PC-3 (cell line): ENCODE data around the gene RBM15B. TPM values are rescaled to one million over a fixed set of nuclear protein-coding genes. Genes with fewer than 3 reads are reported as not detected.

ENCODE experiments used
- ATAC-seq: fragments of 200-7000 bp; cut with Tn5 transposase; 2 replicates; pipeline ENCODE4 v1.9.1; 2020; ENCODE audit warnings: mild to moderate bottlenecking, moderate library complexity
- BruUV-seq: library from RNA; stranded (reverse); fragments of 400-500 nt; replicated peaks from 2 replicates; lab custom pipeline; 2021; lab: Mats Ljungman, UMichigan
- CTCF ChIA-PET: fragments of 300-600 bp; sonication (Branson Sonifier 250); formaldehyde crosslinking; loops from one replicate; lab custom pipeline; 2022; ENCODE audit warnings: antibody characterized with exemption; lab: Charles Lee
- POLR2A ChIA-PET: fragments of 300-600 bp; sonication (Branson Sonifier 250); formaldehyde crosslinking; loops from one replicate; lab custom pipeline; 2022; ENCODE audit warnings: antibody characterized with exemption; ENCODE audit not compliant: unreplicated experiment; lab: Charles Lee
- DNase-seq: peaks from one replicate; pipeline ENCODE4 v3.0.0-alpha.2; 2015
- H2AFZ ChIP-seq: fragments of 300-600 bp; sonication (generic); 2 replicates; pipeline ENCODE4 v1.6.0; 2016; ENCODE audit warnings: antibody characterized with exemption, low read length
- H3F3A ChIP-seq: fragments of 300-600 bp; sonication (generic); one replicate; pipeline ENCODE4 v1.6.0; 2017; ENCODE audit warnings: antibody characterized with exemption, low read length, control low read depth, mild to moderate bottlenecking; ENCODE audit not compliant: unreplicated experiment
- H3K27ac ChIP-seq: fragments of 300-600 bp; sonication (generic); 2 replicates; pipeline ENCODE4 v1.5.1; 2016; ENCODE audit warnings: mild to moderate bottlenecking, low read length
- H3K27me3 ChIP-seq: fragments of 300-600 bp; sonication (generic); 2 replicates; pipeline ENCODE4 v1.6.1; 2016; ENCODE audit warnings: low read length, mixed read lengths
- H3K36me3 ChIP-seq: fragments of 300-600 bp; sonication (generic); 2 replicates; pipeline ENCODE4 v1.6.1; 2016; ENCODE audit warnings: low read depth, mixed run types, low read length, mixed read lengths
- H3K4me1 ChIP-seq: fragments of 300-600 bp; sonication (generic); 2 replicates; pipeline ENCODE4 v1.5.1; 2016; ENCODE audit warnings: low read length; ENCODE audit not compliant: insufficient read depth
- H3K4me2 ChIP-seq: fragments of 300-600 bp; sonication (generic); 2 replicates; pipeline ENCODE4 v1.6.0; 2016; ENCODE audit warnings: low read length
- H3K4me3 ChIP-seq: fragments of 300-600 bp; sonication (generic); 2 replicates; pipeline ENCODE4 v1.5.1; 2016; ENCODE audit warnings: mild to moderate bottlenecking, low read length, mixed read lengths
- H3K79me2 ChIP-seq: fragments of 300-600 bp; sonication (generic); 2 replicates; pipeline ENCODE4 v1.6.1; 2017; ENCODE audit warnings: low read length, mixed read lengths
- H3K9ac ChIP-seq: fragments of 300-600 bp; sonication (generic); 2 replicates; pipeline ENCODE4 v1.6.0; 2016; ENCODE audit warnings: mild to moderate bottlenecking, low read length
- H3K9me2 ChIP-seq: fragments of 300-600 bp; sonication (generic); replicated peaks from 2 replicates; pipeline ENCODE4 v1.6.1; 2016; ENCODE audit warnings: mixed run types, low read length, mixed read lengths
- H3K9me3 ChIP-seq: fragments of 300-600 bp; sonication (generic); 2 replicates; pipeline ENCODE4 v1.6.1; 2016; ENCODE audit warnings: low read length, mixed read lengths
- H4K20me1 ChIP-seq: fragments of 300-600 bp; sonication (generic); 2 replicates; pipeline ENCODE4 v1.6.1; 2016; ENCODE audit warnings: low read length, mixed read lengths
- EZH2 ChIP-seq: fragments of 300-600 bp; sonication (generic); IDR thresholded peaks from one replicate; pipeline ENCODE4 v1.6.1; 2017; ENCODE audit warnings: antibody characterized with exemption, mild to moderate bottlenecking, low read length; ENCODE audit not compliant: unreplicated experiment
- EZH2phosphoT487 ChIP-seq: fragments of 300-600 bp; sonication (generic); IDR thresholded peaks from 2 replicates; pipeline ENCODE4 v1.6.1; 2018; ENCODE audit warnings: mild to moderate bottlenecking, antibody characterized with exemption, low read length, borderline replicate concordance
- intact Hi-C: fragments of 100-400 bp; cut with micrococcal nuclease; formaldehyde crosslinking; loops from 2 replicates; pipeline ENCODE4 v1.9.0; 2023
- total RNA-seq: library from RNA; depleted of rRNA; stranded (reverse); fragments of >200 nt; gene quantifications from 2 replicates; pipeline ENCODE4 v1.2.3, GENCODE V29; 2014
- TF ChIP-seq, protein P1 (sequence below): fragments of 300-600 bp; sonication (generic); conservative IDR thresholded peaks from 2 replicates; pipeline ENCODE4 v1.5.1; 2017; ENCODE audit warnings: antibody characterized with exemption, low read depth, mild to moderate bottlenecking, low read length

Gene RBM15B
- total RNA-seq, 1 experiment from 2014 or later: 31.1 TPM

DNA sequence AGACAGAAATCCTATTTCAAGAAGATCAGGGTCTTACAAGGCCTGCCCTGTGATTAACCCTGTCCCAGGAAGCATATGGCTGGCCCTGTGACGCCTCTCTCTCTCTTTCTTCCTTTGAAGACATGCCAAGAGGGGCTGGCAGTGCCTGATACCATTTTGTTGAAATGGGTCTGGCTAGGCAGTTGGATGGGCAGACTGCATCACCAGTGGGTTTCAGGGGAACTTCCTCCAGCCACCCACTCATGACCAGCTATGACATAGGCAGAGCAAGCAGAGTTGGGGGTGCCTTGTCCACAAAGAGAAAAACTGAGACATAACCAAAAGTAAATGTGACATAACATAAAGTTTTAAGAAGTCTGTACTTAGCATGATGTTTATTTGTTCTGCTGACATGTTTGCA, 37.4 kb upstream of the RBM15B start:
- Histone ChIP-seq H3K4me1 (no peaks in the 10 kb centered on the region), H3K27ac (no peak overlapping the region), H3K4me3 (no peak overlapping the region), H4K20me1 (no peaks in the 10 kb centered on the region), H3K9ac (no peak overlapping the region), H3K27me3 (0 out of 2 replicates have a peak, but pooled peaks cover 10% of the 10 kb centered on the region), H3K79me2 (no peaks in the 10 kb centered on the region), H3K9me2 (no peaks in the 10 kb centered on the region), H3K36me3 (no peaks in the 10 kb centered on the region), H2AFZ (no peak overlapping the region), H3F3A (no peaks in the 10 kb centered on the region), H3K4me2 (no peak overlapping the region), H3K9me3 (no peaks in the 10 kb centered on the region)
- ChIA-PET CTCF (no interaction called here), POLR2A (no interaction called here)
- intact Hi-C loops: no loop called here
- DNase-seq (no peak), ATAC-seq (no peak)
- BruUV-seq: no TSS peak
- TF ChIP-seq EZH2phosphoT487: no peak
- TF ChIP-seq, protein P1, sequence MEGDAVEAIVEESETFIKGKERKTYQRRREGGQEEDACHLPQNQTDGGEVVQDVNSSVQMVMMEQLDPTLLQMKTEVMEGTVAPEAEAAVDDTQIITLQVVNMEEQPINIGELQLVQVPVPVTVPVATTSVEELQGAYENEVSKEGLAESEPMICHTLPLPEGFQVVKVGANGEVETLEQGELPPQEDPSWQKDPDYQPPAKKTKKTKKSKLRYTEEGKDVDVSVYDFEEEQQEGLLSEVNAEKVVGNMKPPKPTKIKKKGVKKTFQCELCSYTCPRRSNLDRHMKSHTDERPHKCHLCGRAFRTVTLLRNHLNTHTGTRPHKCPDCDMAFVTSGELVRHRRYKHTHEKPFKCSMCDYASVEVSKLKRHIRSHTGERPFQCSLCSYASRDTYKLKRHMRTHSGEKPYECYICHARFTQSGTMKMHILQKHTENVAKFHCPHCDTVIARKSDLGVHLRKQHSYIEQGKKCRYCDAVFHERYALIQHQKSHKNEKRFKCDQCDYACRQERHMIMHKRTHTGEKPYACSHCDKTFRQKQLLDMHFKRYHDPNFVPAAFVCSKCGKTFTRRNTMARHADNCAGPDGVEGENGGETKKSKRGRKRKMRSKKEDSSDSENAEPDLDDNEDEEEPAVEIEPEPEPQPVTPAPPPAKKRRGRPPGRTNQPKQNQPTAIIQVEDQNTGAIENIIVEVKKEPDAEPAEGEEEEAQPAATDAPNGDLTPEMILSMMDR: no peak
- TF ChIP-seq EZH2: no peak

DNA sequence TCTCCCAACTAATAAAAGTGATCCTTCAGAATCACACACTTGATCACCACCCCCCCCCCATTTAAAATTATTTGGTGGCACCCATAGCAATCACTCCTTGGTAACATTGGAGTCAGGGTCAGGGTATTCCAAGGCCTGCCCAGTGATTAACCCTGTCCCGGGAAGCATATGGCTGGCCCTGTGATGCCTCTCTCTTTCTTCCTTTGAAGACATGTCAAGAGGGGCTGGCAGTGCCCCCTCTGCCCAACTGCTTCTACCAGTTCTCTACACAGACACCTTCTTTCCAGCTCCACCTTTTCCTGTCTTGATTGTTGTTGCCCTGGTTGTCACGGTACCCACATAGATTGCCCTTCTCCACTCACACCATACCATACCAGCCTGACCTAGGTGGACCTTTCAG, 36.9 kb upstream of the RBM15B start:
- H3K79me2 ChIP-seq: no peaks in the 10 kb centered on the region
- H3K27me3 ChIP-seq: peaks cover 10% of the 10 kb centered on the region
- H3K9me2 ChIP-seq: no peaks in the 10 kb centered on the region
- no peaks in the 10 kb centered on the region for H3K9me3 ChIP-seq
- H3K36me3 ChIP-seq: no peaks in the 10 kb centered on the region
- H3K4me3 ChIP-seq: no peak overlapping the region
- POLR2A ChIA-PET: no interaction called here
- TF ChIP-seq EZH2 (no peak), EZH2phosphoT487 (no peak)
- TF ChIP-seq, protein P1: no peak
- no peak overlapping the region for H3K27ac ChIP-seq
- intact Hi-C loops: no loop called here
- no peak overlapping the region for H2AFZ ChIP-seq
- no peaks in the 10 kb centered on the region for H3F3A ChIP-seq
- DNase-seq: no peak
- CTCF ChIA-PET: no interaction called here
- no peaks in the 10 kb centered on the region for H4K20me1 ChIP-seq
- no TSS peak for BruUV-seq
- ATAC-seq: no peak
- no peak overlapping the region for H3K9ac ChIP-seq
- H3K4me1 ChIP-seq: no peaks in the 10 kb centered on the region
- no peak overlapping the region for H3K4me2 ChIP-seq

DNA sequence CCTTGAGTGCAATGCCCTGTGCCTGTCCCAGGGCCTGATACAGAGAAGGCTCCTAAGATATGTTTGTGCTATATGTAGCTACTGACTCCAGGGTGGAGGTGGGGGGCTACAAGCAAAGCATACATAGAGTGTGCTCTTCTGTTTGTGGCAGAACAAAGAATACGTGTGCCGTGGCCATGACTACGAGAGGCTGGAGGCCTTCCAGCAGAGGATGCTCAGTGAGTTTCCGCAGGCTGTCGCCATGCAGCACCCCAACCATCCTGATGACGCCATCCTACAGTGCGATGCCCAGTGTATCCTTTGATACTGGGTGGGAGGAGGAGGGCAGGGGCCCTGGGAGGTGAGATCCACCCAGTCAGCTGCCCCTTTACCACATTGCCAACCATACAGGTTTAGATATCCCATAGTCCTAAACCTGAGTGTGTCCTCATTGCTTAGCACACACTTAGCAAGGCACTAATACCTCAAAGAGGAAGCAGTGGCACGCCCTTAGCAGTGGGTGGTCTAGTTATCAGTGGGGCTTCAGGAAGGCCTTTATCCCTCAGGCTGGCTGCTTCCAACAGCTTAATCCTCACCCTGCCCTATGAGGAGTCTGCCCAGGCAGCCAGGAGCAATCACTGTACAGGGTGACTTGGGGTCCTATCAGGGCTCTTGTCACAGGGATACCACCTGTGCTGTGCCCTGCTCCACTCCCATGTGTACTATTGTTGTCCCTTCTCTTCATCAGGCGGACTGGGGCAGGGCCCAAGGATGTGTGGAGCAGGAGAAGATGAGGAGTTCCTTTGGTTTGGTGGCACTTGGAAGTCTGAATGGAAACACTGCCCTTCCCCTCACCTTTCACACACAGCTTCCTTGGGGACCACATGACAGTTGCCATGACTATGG, 36.1 kb upstream of the RBM15B start:
- Histone ChIP-seq H3K9me3 (no peaks in the 10 kb centered on the region), H3K9me2 (no peaks in the 10 kb centered on the region), H3K4me2 (no peak overlapping the region), H3K4me1 (no peaks in the 10 kb centered on the region), H4K20me1 (no peaks in the 10 kb centered on the region), H2AFZ (no peak overlapping the region), H3K4me3 (no peak overlapping the region), H3K27me3 (peaks cover 16% of the 10 kb centered on the region), H3K27ac (no peak overlapping the region), H3K79me2 (no peaks in the 10 kb centered on the region), H3F3A (no peaks in the 10 kb centered on the region), H3K9ac (no peak overlapping the region), H3K36me3 (no peaks in the 10 kb centered on the region)
- intact Hi-C loops: no loop called here
- ChIA-PET POLR2A (no interaction called here), CTCF (interaction anchor here (0.7 kb wide), 1 partner anchor 44 kb away, joined by 3 read pairs; no protein-coding TSS in a partner anchor)
- TF ChIP-seq, protein P1: no peak
- TF ChIP-seq EZH2phosphoT487: no peak
- no TSS peak for BruUV-seq
- DNase-seq (no peak), ATAC-seq (no peak)
